Measurements from ENCODE around the gene WHRN. TPM values are rescaled to one million over a fixed set of nuclear protein-coding genes. Genes with fewer than 3 reads are reported as not detected.

Gene WHRN
- total RNA-seq, 1 donor from 2014 or later: 6.2 TPM

GRCh38 chr9:114493521-114494184, 11.6 kb downstream of the WHRN start:
- no peak for TF ChIP-seq CTCF (IDR thresholded peaks at IDR 0.05)
- no peak overlapping the region for H3K4me3 ChIP-seq
- H3K27ac ChIP-seq: no peak overlapping the region
- H3K4me1 ChIP-seq: no peaks in the 10 kb centered on the region
- ATAC-seq: no peak
- no peaks in the 10 kb centered on the region for H3K36me3 ChIP-seq
- H3K27me3 ChIP-seq (ENCODE audit: low read depth): no peaks in the 10 kb centered on the region
- intact Hi-C loops (cut with DNase I): no loop called here
- DNase-seq: no peak
- no peaks in the 10 kb centered on the region for H3K9me3 ChIP-seq

- no peaks in the 10 kb centered on the region for H3K9me3 ChIP-seq
- no peak for TF ChIP-seq CTCF (IDR thresholded peaks at IDR 0.05)
- intact Hi-C loops (cut with DNase I): no loop called here
- no peak overlapping the region for H3K27ac ChIP-seq
- no peak for ATAC-seq
- no peaks in the 10 kb centered on the region for H3K4me1 ChIP-seq
- no peak for DNase-seq
- H3K36me3 ChIP-seq: no peaks in the 10 kb centered on the region
- H3K27me3 ChIP-seq (ENCODE audit: low read depth): no peaks in the 10 kb centered on the region
- H3K4me3 ChIP-seq: no peak overlapping the region
Measured at GRCh38 chr9:114492991-114493390, 12.3 kb downstream of the WHRN start.

GRCh38 chr9:114491430-114492003, 13.8 kb downstream of the WHRN start:
- DNase-seq (no peak), ATAC-seq (no peak)
- no peak overlapping the region for H3K4me3 ChIP-seq
- H3K27me3 ChIP-seq (ENCODE audit: low read depth): no peaks in the 10 kb centered on the region
- no peak for TF ChIP-seq CTCF (IDR thresholded peaks at IDR 0.05)
- intact Hi-C loops (cut with DNase I): no loop called here
- no peaks in the 10 kb centered on the region for H3K4me1 ChIP-seq
- no peaks in the 10 kb centered on the region for H3K9me3 ChIP-seq
- H3K36me3 ChIP-seq: no peaks in the 10 kb centered on the region
- H3K27ac ChIP-seq: no peak overlapping the region

GRCh38 chr9:114489928-114490327, 15.3 kb downstream of the WHRN start:
- DNase-seq (no peak), ATAC-seq (no peak)
- no peak overlapping the region for H3K27ac ChIP-seq
- no peak overlapping the region for H3K4me3 ChIP-seq
- H3K27me3 ChIP-seq (ENCODE audit: low read depth): no peaks in the 10 kb centered on the region
- H3K9me3 ChIP-seq: no peaks in the 10 kb centered on the region
- H3K4me1 ChIP-seq: no peaks in the 10 kb centered on the region
- TF ChIP-seq CTCF (IDR thresholded peaks at IDR 0.05): no peak
- no peaks in the 10 kb centered on the region for H3K36me3 ChIP-seq
- intact Hi-C loops (cut with DNase I): loop anchor here (10.0 kb wide), 1 partner anchor 165 kb away; the partner anchor contains the start of gene TEX53

GRCh38 chr9:114488398-114489129, 16.7 kb downstream of the WHRN start:
- DNase-seq (no peak), ATAC-seq (no peak)
- Histone ChIP-seq H3K27me3 (ENCODE audit: low read depth) (no peaks in the 10 kb centered on the region), H3K36me3 (no peaks in the 10 kb centered on the region), H3K9me3 (no peaks in the 10 kb centered on the region), H3K4me3 (no peak overlapping the region), H3K27ac (no peak overlapping the region), H3K4me1 (no peaks in the 10 kb centered on the region)
- no peak for TF ChIP-seq CTCF (IDR thresholded peaks at IDR 0.05)
- intact Hi-C loops (cut with DNase I): loop anchor here (10.0 kb wide), 1 partner anchor 166 kb away; the partner anchor contains the start of gene TEX53
